Large intestine (tissue), 3 donors: Measurements from ENCODE around the gene GSTO2. TPM values are rescaled to one million over a fixed set of nuclear protein-coding genes. Genes with fewer than 3 reads are reported as not detected.

ENCODE experiments used
- DNase-seq, 2 donors: peaks; one replicate each; pipeline versions ENCODE4 v3.0.0 to v3.0.0-alpha.2; 2013
- H3K27ac ChIP-seq: one replicate; pipeline ENCODE4 v1.5.1; 2013; ENCODE audit warnings: low read length
- H3K27me3 ChIP-seq: 2 replicates; pipeline ENCODE4 v1.6.1; 2013; ENCODE audit warnings: low read length; ENCODE audit not compliant: control insufficient read depth, insufficient read depth
- H3K36me3 ChIP-seq: 2 replicates; pipeline ENCODE4 v1.6.1; 2013; ENCODE audit warnings: low read length; ENCODE audit not compliant: control insufficient read depth, insufficient read depth
- H3K4me1 ChIP-seq: one replicate; pipeline ENCODE4 v1.6.1; 2013; ENCODE audit warnings: low read length; ENCODE audit not compliant: control insufficient read depth, insufficient read depth
- H3K4me3 ChIP-seq: one replicate; pipeline ENCODE4 v1.5.1; 2013; ENCODE audit warnings: low read length
- H3K9me3 ChIP-seq: one replicate; pipeline ENCODE4 v1.6.1; 2013; ENCODE audit warnings: mild to moderate bottlenecking, low read depth, low read length, moderate library complexity; ENCODE audit not compliant: control insufficient read depth
- WGBS: methylation state at CpG from one replicate; pipeline ENCODE4 v1.1.5; 2013; ENCODE audit warnings: low lambda C conversion rate; ENCODE audit not compliant: insufficient coverage; 5-methylcytosine and 5-hydroxymethylcytosine counted together
- polyA plus RNA-seq: library from polyadenylated mRNA; unstranded; fragments of 120-200 nt; gene quantifications from one replicate; pipeline ENCODE4 v1.2.1, GENCODE V29; 2013

GSTO2 gene
- polyA plus RNA-seq, 1 donor: 35.7 TPM

DNA sequence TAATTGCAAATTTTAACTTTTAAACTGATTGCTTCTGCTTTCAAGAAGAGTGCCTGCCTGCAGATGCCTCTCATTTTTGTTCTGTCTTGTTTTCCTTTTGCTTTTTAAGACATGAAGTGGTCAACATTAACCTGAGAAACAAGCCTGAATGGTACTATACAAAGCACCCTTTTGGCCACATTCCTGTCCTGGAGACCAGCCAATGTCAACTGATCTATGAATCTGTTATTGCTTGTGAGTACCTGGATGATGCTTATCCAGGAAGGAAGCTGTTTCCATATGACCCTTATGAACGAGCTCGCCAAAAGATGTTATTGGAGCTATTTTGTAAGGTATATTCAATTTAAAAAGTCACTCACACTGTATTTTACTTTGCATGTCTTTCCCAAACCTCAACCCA, 8.8 kb downstream of the GSTO2 start:
- Histone ChIP-seq H3K9me3 (no peaks in the 10 kb centered on the region), H3K4me3 (no peak overlapping the region), H3K4me1 (peaks cover 10% of the 10 kb centered on the region), H3K27ac (no peak overlapping the region), H3K27me3 (no peaks in the 10 kb centered on the region), H3K36me3 (peaks cover 17% of the 10 kb centered on the region)
- no peak for DNase-seq
- no CpG with 5 or more reads among the region's 2 CpGs for WGBS

DNA sequence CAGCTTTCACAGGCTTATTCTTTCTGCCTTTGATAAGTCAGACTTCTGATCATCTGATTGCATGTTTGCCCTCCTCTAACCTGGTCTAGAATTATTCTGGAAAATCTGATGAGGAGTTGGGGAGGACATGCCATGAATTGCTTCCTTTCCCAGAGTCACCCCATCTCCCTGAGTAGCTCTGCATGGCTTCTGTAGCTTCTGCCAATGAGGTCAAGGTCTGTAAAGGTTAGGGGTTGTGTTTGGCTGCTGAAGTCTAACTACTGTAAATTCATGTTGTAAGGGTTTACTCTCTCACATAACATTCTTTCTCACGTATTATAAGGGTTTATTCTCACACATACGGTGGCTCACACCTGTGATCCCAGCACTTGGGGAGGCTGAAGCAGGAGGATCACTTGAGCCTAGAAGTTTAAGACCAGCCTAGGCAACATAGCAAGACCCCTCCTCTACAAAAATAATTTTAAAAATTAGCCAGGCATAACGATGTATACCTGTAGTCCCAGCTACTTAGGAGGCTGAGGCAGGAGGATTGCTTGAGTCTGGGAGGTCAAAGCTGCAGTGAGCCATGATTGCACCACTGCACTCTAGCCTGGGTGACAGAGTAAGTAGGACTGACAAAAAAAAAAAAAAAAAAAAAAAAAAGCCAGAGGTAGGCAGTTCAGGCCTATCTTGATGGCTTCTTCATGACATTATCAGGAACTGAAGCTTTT, 10.7 kb downstream of the GSTO2 start:
- Histone ChIP-seq H3K9me3 (no peaks in the 10 kb centered on the region), H3K4me1 (peaks cover 4% of the 10 kb centered on the region), H3K4me3 (no peak overlapping the region), H3K36me3 (peaks cover 21% of the 10 kb centered on the region), H3K27me3 (no peaks in the 10 kb centered on the region), H3K27ac (no peak overlapping the region)
- no CpG with 5 or more reads among the region's 3 CpGs for WGBS
- DNase-seq: no peak

DNA sequence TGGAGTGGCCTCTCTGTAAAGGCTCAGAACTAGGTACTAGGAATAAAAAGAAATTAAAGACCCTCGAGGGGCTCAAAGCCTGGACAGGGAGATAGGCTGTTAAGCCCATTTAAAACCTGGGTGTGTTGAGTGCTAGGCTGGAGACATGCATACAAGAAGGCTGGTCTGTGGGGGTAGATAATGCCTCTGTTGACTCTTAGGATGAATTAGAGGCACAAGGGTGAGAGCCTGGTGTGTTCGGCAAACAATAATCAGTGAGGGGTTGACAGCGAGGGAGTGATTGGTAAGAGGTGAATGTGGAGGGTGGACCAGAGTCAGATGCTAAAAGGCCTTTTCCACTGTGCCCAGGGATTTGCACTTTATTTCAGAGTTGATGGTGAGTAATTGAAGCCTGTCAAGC, 12.7 kb downstream of the GSTO2 start:
- Histone ChIP-seq H3K27ac (no peak overlapping the region), H3K36me3 (peaks cover 25% of the 10 kb centered on the region), H3K27me3 (no peaks in the 10 kb centered on the region), H3K4me1 (no peaks in the 10 kb centered on the region), H3K9me3 (no peaks in the 10 kb centered on the region), H3K4me3 (no peak overlapping the region)
- WGBS: no CpG with 5 or more reads among the region's 3 CpGs
- no peak for DNase-seq

DNA sequence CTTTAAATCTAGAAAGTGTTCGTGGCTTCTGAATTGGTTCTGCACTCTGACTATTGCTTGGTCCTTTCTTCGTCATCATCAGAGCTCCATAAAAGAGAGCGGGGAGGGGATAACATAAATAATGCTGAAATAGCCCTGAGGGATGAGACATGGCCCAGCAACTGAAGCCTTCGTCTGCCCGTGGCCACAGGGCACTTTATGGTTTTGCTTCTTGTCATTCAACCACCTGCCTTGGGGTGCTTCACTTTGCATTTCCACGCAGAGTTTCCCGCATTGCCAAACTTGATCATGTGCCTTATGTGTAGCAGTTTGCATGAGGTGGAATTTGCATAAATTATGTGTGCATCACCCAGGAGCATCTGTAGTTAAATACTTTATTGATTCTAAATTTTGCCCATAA, 15.9 kb downstream of the GSTO2 start:
- no peaks in the 10 kb centered on the region for H3K27me3 ChIP-seq
- no CpG with 5 or more reads among the region's 7 CpGs for WGBS
- DNase-seq: no peak
- H3K27ac ChIP-seq: no peak overlapping the region
- no peaks in the 10 kb centered on the region for H3K9me3 ChIP-seq
- H3K36me3 ChIP-seq: peaks cover 13% of the 10 kb centered on the region
- H3K4me1 ChIP-seq: no peaks in the 10 kb centered on the region
- H3K4me3 ChIP-seq: no peak overlapping the region

DNA sequence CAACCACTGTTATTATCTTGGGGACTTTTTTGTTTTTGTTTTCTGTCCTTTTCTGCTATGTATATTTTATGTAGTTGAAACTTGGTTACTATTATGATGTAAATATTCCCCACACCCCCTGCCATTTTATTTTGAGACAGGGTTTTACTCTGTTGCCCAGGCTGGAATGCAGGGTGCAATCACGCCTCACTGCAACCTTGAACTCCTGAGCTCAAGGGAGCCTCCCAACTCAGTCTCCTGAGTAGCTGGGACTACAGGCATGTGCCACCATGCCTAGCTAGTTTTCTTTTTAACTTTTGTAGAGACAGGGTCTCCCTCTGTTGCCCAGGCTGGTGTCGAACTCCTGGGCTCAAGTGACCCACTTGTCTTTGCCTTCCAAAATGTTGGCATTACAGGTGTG, 18.0 kb downstream of the GSTO2 start:
- peaks cover 8% of the 10 kb centered on the region for H3K36me3 ChIP-seq
- no peaks in the 10 kb centered on the region for H3K27me3 ChIP-seq
- WGBS: no CpG with 5 or more reads among the region's 2 CpGs
- H3K4me3 ChIP-seq: no peak overlapping the region
- H3K4me1 ChIP-seq: no peaks in the 10 kb centered on the region
- DNase-seq: no peak
- H3K9me3 ChIP-seq: no peaks in the 10 kb centered on the region
- H3K27ac ChIP-seq: no peak overlapping the region

- no CpG with 5 or more reads among the region's 1 CpG for WGBS
- H3K36me3 ChIP-seq: peaks cover 6% of the 10 kb centered on the region
Observed at GRCh38 chr10:104288355-104288754, 19.4 kb downstream of the GSTO2 start.

DNA sequence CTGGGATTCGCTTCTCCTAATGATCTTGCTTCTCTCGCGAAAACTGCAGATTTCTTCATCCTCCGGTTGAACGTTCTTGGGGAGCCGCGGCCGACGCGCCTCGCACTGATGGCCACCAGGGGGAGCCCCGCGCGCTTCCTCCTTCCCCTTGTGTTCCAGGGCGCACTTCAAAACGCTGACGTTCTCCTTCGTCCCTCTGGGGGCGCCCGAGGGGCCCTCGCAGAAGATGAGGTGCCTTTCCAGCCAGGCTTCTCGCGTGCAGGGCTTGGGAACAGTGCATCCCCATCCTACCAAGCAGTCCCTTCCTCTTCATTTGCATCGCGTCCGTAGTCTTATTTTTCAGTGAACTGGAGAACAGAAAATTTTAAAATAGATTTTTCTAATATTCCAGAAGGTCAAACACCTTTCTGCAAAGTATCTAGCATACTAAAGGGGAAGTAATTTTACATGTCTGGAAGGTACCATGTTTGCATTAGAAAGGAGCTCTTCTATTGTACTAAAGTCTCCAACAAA, 22.5 kb downstream of the GSTO2 start:
- no CpG with 5 or more reads among the region's 26 CpGs for WGBS

More at GRCh38 chr10:104288355-104288754, 19.4 kb downstream of the GSTO2 start:
- Histone ChIP-seq H3K27me3 (no peaks in the 10 kb centered on the region), H3K4me3 (no peak overlapping the region), H3K9me3 (no peaks in the 10 kb centered on the region), H3K27ac (no peak overlapping the region), H3K4me1 (no peaks in the 10 kb centered on the region)
- no peak for DNase-seq

GRCh38 chr10:104293011-104293410, 24.0 kb downstream of the GSTO2 start:
- no peaks in the 10 kb centered on the region for H3K4me1 ChIP-seq
- H3K4me3 ChIP-seq: no peak overlapping the region
- no peak overlapping the region for H3K27ac ChIP-seq
- WGBS: 100% methylated on average over 1 of the region's 2 CpGs
- H3K27me3 ChIP-seq: no peaks in the 10 kb centered on the region
- no peak for DNase-seq
- no peaks in the 10 kb centered on the region for H3K9me3 ChIP-seq
- peaks cover 2% of the 10 kb centered on the region for H3K36me3 ChIP-seq

More for the DNA sequence above, 22.5 kb downstream of the GSTO2 start:
- no peaks in the 10 kb centered on the region for H3K27me3 ChIP-seq
- H3K27ac ChIP-seq: no peak overlapping the region
- H3K4me3 ChIP-seq: no peak overlapping the region
- H3K9me3 ChIP-seq: no peaks in the 10 kb centered on the region
- DNase-seq: peak; percentile 80 to 83
- no peaks in the 10 kb centered on the region for H3K4me1 ChIP-seq
- peaks cover 2% of the 10 kb centered on the region for H3K36me3 ChIP-seq

GRCh38 chr10:104293781-104294321, 24.9 kb downstream of the GSTO2 start:
- no peak overlapping the region for H3K4me3 ChIP-seq
- H3K9me3 ChIP-seq: no peaks in the 10 kb centered on the region
- no peaks in the 10 kb centered on the region for H3K27me3 ChIP-seq
- WGBS: 90% methylated on average over 2 of the region's 5 CpGs
- H3K27ac ChIP-seq: no peak overlapping the region
- peaks cover 2% of the 10 kb centered on the region for H3K36me3 ChIP-seq
- H3K4me1 ChIP-seq: no peaks in the 10 kb centered on the region
- DNase-seq: no peak

DNA sequence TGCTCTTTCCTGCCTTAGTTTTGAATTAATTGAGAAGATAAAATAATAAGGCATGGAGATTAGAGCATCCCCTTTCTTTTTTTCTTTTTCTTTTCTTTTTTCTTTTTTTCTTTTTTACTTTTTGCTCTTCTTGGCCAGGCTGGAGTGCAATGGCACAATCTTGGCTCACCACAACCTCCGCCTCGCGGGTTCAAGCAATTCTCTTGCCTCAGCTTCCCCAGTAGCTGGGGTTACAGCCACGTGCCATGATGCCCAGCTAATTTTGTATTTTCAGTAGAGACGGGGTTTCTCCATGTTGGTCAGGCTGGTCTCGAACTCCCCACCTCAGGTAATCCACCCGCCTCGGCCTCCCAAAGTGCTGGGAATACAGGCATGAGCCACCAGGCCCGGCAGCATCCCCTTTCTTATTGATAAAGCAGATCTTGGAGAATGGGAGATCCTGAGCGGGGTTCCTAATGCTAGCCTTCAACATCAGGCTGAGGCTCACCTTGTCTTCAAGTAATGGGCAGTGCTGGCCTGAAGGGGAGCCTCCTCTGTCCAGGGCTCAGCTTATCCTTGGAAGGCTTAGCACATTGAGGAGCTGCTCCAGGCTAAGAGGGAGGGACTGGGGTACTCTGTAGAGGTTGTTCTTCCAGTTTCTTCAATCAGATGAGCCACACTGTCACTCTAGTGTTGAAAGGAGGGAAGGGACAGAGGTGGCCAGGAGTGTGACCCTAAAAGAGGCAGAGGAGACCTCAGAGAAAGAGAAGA, 27.9 kb downstream of the GSTO2 start:
- Histone ChIP-seq H3K9me3 (no peaks in the 10 kb centered on the region), H3K27me3 (no peaks in the 10 kb centered on the region), H3K4me3 (no peak overlapping the region), H3K4me1 (peaks cover 4% of the 10 kb centered on the region), H3K36me3 (peaks cover 2% of the 10 kb centered on the region), H3K27ac (no peak overlapping the region)
- DNase-seq: no peak
- no CpG with 5 or more reads among the region's 10 CpGs for WGBS
